RWPE2 (cell line): ENCODE results near the gene FRMD7.

ENCODE experiments used
- ATAC-seq: fragments of 200-7000 bp; cut with Tn5 transposase; 3 replicates; pipeline ENCODE4 v1.9.1; 2021; ENCODE audit warnings: low read depth
- DNase-seq: peaks from one replicate; pipeline ENCODE4 v3.0.0-alpha.2; 2020; ENCODE audit warnings: low spot score
- H3K27ac ChIP-seq: fragments of 450-650 bp; 2 replicates; pipeline ENCODE4 v1.5.1; 2017; ENCODE audit warnings: mild to moderate bottlenecking; ENCODE audit not compliant: poor library complexity, severe bottlenecking
- H3K27me3 ChIP-seq: fragments of 250-450 bp; sonication (Bioruptor Pico); 2 replicates; pipeline ENCODE4 v1.5.1; 2021; ENCODE audit warnings: mild to moderate bottlenecking, moderate library complexity; ENCODE audit not compliant: insufficient read depth, poor library complexity, severe bottlenecking
- H3K36me3 ChIP-seq: fragments of 250-450 bp; sonication (Bioruptor Pico); 2 replicates; pipeline ENCODE4 v1.5.1; 2020; ENCODE audit warnings: low read depth, mild to moderate bottlenecking, moderate library complexity
- H3K4me1 ChIP-seq: fragments of 250-450 bp; sonication (Bioruptor Pico); 2 replicates; pipeline ENCODE4 v1.5.1; 2021; ENCODE audit warnings: mild to moderate bottlenecking, moderate library complexity; ENCODE audit not compliant: insufficient read depth, poor library complexity, severe bottlenecking
- H3K4me3 ChIP-seq: fragments of 250-450 bp; sonication (Bioruptor Pico); 2 replicates; pipeline ENCODE4 v1.5.1; 2021; ENCODE audit warnings: mild to moderate bottlenecking, moderate library complexity; ENCODE audit not compliant: severe bottlenecking
- H3K9me3 ChIP-seq: fragments of 250-450 bp; sonication (Bioruptor Pico); 2 replicates; pipeline ENCODE4 v1.5.1; 2021; ENCODE audit warnings: mild to moderate bottlenecking, moderate library complexity; ENCODE audit not compliant: severe bottlenecking
- CTCF ChIP-seq: fragments of 450-650 bp; IDR thresholded peaks from one replicate; pipeline ENCODE4 v1.5.1; 2017; ENCODE audit warnings: mild to moderate bottlenecking, moderate library complexity; ENCODE audit not compliant: poor library complexity, severe bottlenecking

The FRMD7 gene

GRCh38 chrX:132127743-132128142 lies at the start of gene FRMD7:
FRMD7 (minus strand) TSS chrX:132128020; CDS start chrX:132127844, 176 bp downstream.
- H3K27me3 ChIP-seq, result no peaks in the 10 kb centered on the region
- H3K36me3 ChIP-seq, result no peaks in the 10 kb centered on the region
- no peak within 1 kb of the TSS for H3K27ac ChIP-seq
- no peaks in the 10 kb centered on the region for H3K4me1 ChIP-seq
- no peaks in the 10 kb centered on the region for H3K9me3 ChIP-seq
- ATAC-seq (no peak), DNase-seq (no peak)
- H3K4me3 ChIP-seq, result no peak within 1 kb of the TSS
- no peak for TF ChIP-seq CTCF

GRCh38 chrX:132173647-132174046 lies 45.8 kb upstream of the FRMD7 start:
- H3K27ac ChIP-seq, result no peak overlapping the region
- TF ChIP-seq CTCF, result no peak
- ATAC-seq (no peak), DNase-seq (no peak)
- no peaks in the 10 kb centered on the region for H3K4me1 ChIP-seq
- no peak overlapping the region for H3K4me3 ChIP-seq
- H3K36me3 ChIP-seq, result no peaks in the 10 kb centered on the region
- no peaks in the 10 kb centered on the region for H3K9me3 ChIP-seq
- no peaks in the 10 kb centered on the region for H3K27me3 ChIP-seq

- no peak for DNase-seq
- ATAC-seq, result no peak
- Histone ChIP-seq H3K4me3 (no peak overlapping the region), H3K4me1 (no peaks in the 10 kb centered on the region), H3K27me3 (no peaks in the 10 kb centered on the region), H3K9me3 (no peaks in the 10 kb centered on the region), H3K36me3 (no peaks in the 10 kb centered on the region), H3K27ac (no peak overlapping the region)
- TF ChIP-seq CTCF, result no peak
These were observed 44.1 kb upstream of the FRMD7 start for GRCh38 chrX:132171881-132172280.

- Histone ChIP-seq H3K27me3 (no peaks in the 10 kb centered on the region), H3K4me1 (no peaks in the 10 kb centered on the region), H3K27ac (no peak overlapping the region), H3K9me3 (no peaks in the 10 kb centered on the region), H3K4me3 (no peak overlapping the region), H3K36me3 (no peaks in the 10 kb centered on the region)
- TF ChIP-seq CTCF, result no peak
- no peak for DNase-seq
- ATAC-seq, result no peak
These were observed 43.7 kb upstream of the FRMD7 start for GRCh38 chrX:132171478-132171877.

- no peak for TF ChIP-seq CTCF
- Histone ChIP-seq H3K9me3 (no peaks in the 10 kb centered on the region), H3K27me3 (no peaks in the 10 kb centered on the region), H3K4me1 (no peaks in the 10 kb centered on the region), H3K27ac (no peak overlapping the region), H3K36me3 (no peaks in the 10 kb centered on the region), H3K4me3 (no peak overlapping the region)
- ATAC-seq, result no peak
- DNase-seq, result no peak
These were observed 41.7 kb upstream of the FRMD7 start for GRCh38 chrX:132169554-132169953.
